Effector memory CD4-positive, alpha-beta T cell (primary cell): ENCODE data around the gene CLIC3.

Experiments used
- DNase-seq, 3 donors: peaks; one replicate each; pipeline ENCODE4 v3.0.0-alpha.2; 2020
- H3K27ac ChIP-seq: 2 replicates; pipeline ENCODE4 v1.7.0; 2013; ENCODE audit warnings: mild to moderate bottlenecking, low read length, moderate library complexity; ENCODE audit not compliant: insufficient read depth, poor library complexity, severe bottlenecking
- H3K27me3 ChIP-seq: replicated peaks from 2 replicates; pipeline ENCODE4 v1.7.0; 2013; ENCODE audit warnings: mild to moderate bottlenecking, low read length; ENCODE audit not compliant: insufficient read depth, control insufficient read depth, poor library complexity, severe bottlenecking
- H3K36me3 ChIP-seq: 2 replicates; pipeline ENCODE4 v1.7.0; 2013; ENCODE audit warnings: mild to moderate bottlenecking, low read length, moderate library complexity; ENCODE audit not compliant: control insufficient read depth, insufficient read depth
- H3K4me1 ChIP-seq: 2 replicates; pipeline ENCODE4 v1.7.0; 2013; ENCODE audit warnings: low read length, mild to moderate bottlenecking; ENCODE audit not compliant: control insufficient read depth, insufficient read depth, poor library complexity, severe bottlenecking
- H3K4me3 ChIP-seq: 2 replicates; pipeline ENCODE4 v1.7.0; 2013; ENCODE audit warnings: low read length, low read depth, mild to moderate bottlenecking; ENCODE audit not compliant: insufficient read depth, poor library complexity, severe bottlenecking
- H3K9me3 ChIP-seq: 2 replicates; pipeline ENCODE4 v1.7.0; 2013; ENCODE audit warnings: mild to moderate bottlenecking, low read length, moderate library complexity; ENCODE audit not compliant: control insufficient read depth

CLIC3 gene

GRCh38 chr9:136973618-136974617 lies 22.4 kb downstream of the CLIC3 start:
- no peak for DNase-seq

GRCh38 chr9:136972743-136973142 lies 23.6 kb downstream of the CLIC3 start:
- DNase-seq: no peak
- Histone ChIP-seq H3K27ac (no peak overlapping the region), H3K4me1 (peaks cover 38% of the 10 kb centered on the region), H3K27me3 (no peaks in the 10 kb centered on the region), H3K4me3 (no peak overlapping the region), H3K9me3 (no peaks in the 10 kb centered on the region), H3K36me3 (no peaks in the 10 kb centered on the region)

More at GRCh38 chr9:136973618-136974617, 22.4 kb downstream of the CLIC3 start:
- Histone ChIP-seq H3K4me3 (no peak overlapping the region), H3K27me3 (no peaks in the 10 kb centered on the region), H3K27ac (no peak overlapping the region), H3K4me1 (peaks cover 39% of the 10 kb centered on the region), H3K9me3 (no peaks in the 10 kb centered on the region), H3K36me3 (no peaks in the 10 kb centered on the region)

DNA sequence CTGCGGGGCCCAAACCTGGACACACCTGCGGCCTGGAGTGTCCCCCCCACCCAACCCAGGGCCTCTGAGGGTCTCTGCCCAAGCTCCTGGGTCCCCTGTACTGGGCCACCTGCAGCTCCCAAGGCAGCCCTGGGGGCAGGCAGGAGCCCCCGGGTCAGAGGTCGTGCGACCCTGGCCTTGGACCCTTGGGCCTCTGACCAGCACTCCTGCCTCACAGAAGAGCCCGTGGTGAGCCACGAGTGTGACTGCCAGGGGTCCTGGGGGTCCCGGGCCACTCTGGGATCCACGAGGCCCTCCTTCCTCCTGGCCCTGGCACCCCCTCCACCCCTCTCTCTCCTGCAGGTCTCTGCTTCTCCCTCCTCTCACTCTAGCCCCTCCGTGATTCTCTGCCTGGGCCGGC lies 24.0 kb downstream of the CLIC3 start:
- DNase-seq: no peak
- Histone ChIP-seq H3K9me3 (no peaks in the 10 kb centered on the region), H3K4me3 (no peak overlapping the region), H3K27ac (no peak overlapping the region), H3K36me3 (no peaks in the 10 kb centered on the region), H3K4me1 (peaks cover 34% of the 10 kb centered on the region), H3K27me3 (no peaks in the 10 kb centered on the region)

DNA sequence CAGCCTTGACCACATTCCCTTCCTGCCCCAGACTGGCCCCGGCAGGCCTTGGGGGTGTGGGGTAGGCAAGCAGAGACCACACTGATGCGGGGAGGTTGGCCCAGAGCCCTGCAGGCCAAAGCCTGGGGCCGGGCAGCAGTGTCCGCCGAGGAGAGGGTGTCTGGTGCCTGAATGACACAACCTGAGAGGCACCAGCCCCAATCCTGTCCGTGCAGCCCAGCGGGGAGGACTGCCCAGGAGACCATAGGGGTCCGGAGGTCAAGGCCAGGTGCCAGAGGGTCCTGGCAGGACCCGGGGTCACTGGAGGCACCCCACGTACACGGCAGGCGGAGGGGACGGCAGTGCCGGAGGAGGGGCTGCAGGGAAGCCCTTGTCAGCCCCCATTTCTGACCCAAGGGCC lies 24.6 kb downstream of the CLIC3 start:
- Histone ChIP-seq H3K4me3 (no peak overlapping the region), H3K27ac (no peak overlapping the region), H3K27me3 (no peaks in the 10 kb centered on the region), H3K4me1 (peaks cover 31% of the 10 kb centered on the region), H3K36me3 (no peaks in the 10 kb centered on the region), H3K9me3 (no peaks in the 10 kb centered on the region)
- DNase-seq: no peak

DNA sequence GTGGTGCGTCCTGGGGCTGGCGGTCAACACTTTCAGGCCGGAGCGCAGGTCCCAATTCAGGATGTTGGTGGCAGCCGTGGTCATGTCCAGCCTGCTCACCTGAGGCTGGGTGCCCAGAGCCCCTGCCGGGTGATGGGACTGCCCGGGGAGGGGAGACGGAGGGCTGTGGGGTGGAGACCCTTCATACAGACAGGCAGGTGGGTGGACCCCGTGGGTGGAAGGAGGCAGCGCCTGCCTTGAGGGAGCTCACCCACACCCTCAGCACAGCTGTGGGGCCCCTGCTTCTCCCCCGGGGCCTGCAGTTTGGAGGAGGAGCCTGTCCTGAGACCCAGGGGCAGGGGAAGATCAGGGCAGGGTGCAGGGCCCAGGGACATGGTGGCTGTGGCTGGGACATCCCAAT lies 26.0 kb downstream of the CLIC3 start:
- no peak for DNase-seq
- Histone ChIP-seq H3K27ac (no peak overlapping the region), H3K9me3 (no peaks in the 10 kb centered on the region), H3K4me3 (no peak overlapping the region), H3K27me3 (no peaks in the 10 kb centered on the region), H3K36me3 (no peaks in the 10 kb centered on the region), H3K4me1 (peaks cover 27% of the 10 kb centered on the region)

- Histone ChIP-seq H3K9me3 (no peaks in the 10 kb centered on the region), H3K27ac (no peak overlapping the region), H3K27me3 (no peaks in the 10 kb centered on the region), H3K36me3 (no peaks in the 10 kb centered on the region), H3K4me3 (no peak overlapping the region), H3K4me1 (peaks cover 26% of the 10 kb centered on the region)
- no peak for DNase-seq
These were observed 26.6 kb downstream of the CLIC3 start for GRCh38 chr9:136969774-136970173.

- no peak overlapping the region for H3K27ac ChIP-seq
- DNase-seq: no peak
- peaks cover 26% of the 10 kb centered on the region for H3K4me1 ChIP-seq
- no peaks in the 10 kb centered on the region for H3K27me3 ChIP-seq
- H3K36me3 ChIP-seq: no peaks in the 10 kb centered on the region
- H3K4me3 ChIP-seq: no peak overlapping the region
- H3K9me3 ChIP-seq: no peaks in the 10 kb centered on the region
These were observed 27.2 kb downstream of the CLIC3 start for GRCh38 chr9:136969150-136969549.

DNA sequence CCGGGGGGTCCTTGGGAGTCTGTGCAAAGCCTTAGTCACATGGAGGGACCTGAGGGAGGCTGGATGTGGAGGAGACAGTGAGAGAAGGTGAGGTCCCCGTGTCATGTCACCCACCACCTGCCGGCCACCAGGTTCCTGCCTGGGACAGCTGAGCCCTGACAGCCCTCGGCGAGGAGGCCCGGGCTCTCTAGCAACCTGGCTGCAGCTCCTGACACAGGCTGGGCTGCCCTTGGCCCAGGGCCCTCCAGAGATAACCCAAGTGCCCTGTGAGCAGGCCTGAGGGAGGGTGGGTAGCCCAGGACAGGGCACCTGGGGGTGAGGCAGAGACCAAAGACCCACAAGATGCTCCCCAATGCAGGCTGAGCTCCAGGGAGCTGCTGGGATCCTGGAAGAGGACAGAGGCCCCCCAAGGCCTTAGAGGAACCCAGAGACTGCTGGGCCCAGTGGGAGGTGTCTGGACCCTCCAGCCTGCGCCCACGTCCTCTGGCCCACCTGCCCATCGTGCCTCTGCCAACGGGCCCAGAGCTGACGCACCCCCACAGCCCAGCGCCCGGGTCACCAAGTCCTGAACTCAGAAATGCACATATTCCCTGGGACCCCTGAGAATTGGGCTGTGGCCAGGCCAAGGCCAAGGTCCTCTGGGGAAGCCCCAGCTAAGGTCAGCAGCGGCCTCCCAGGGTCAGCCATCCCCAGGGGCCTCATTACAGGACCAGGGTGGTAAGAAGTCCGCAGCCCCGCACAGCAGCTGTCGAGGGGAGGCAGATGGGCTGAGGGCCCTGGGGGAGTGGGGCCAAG lies 27.8 kb downstream of the CLIC3 start:
- H3K4me3 ChIP-seq: no peak overlapping the region
- no peak for DNase-seq
- H3K9me3 ChIP-seq: no peaks in the 10 kb centered on the region
- no peaks in the 10 kb centered on the region for H3K27me3 ChIP-seq
- H3K36me3 ChIP-seq: no peaks in the 10 kb centered on the region
- peaks cover 26% of the 10 kb centered on the region for H3K4me1 ChIP-seq
- H3K27ac ChIP-seq: no peak overlapping the region

GRCh38 chr9:136965771-136966484 lies 30.4 kb downstream of the CLIC3 start:
- peak; percentile 20 to 63 (median 33) for DNase-seq
- Histone ChIP-seq H3K27me3 (no peaks in the 10 kb centered on the region), H3K36me3 (no peaks in the 10 kb centered on the region), H3K9me3 (no peaks in the 10 kb centered on the region), H3K4me3 (peak overlapping the region; percentile 13), H3K4me1 (peaks cover 42% of the 10 kb centered on the region), H3K27ac (peak overlapping the region; percentile 50)
